ENCODE data around the gene FGFBP2.

DNA sequence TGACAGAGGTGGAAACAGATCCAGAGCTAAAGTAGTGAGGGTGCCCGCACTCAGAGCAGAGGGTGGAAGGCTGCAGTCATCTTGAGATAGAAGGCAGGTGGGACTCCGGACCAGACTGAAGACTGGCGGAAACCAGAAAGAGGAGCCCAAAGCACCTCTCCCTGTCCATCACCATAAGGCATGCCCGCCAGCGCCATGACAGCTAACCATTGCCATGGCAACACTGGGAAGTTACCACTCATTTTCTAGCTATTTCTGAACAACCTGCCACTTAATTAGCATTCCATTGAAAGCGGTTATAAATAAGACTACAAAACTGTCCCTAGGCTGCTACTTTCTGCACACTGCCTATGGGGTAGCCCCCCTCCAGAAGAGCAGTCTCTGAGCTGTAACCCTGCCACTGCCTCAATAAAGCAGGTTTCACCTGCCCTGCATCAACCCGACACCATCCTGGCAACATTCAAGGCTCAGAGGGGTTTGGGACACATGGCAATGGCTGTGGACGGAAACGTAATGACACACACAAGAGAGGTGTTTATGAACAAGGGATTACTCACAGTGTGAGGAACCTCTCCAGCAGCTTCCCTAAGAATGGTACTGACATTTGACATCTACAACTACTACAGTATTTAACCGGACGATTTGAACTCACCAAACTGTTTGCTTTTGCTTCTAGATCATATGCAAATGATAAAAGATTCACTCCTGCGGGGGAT lies 27.8 kb upstream of the FGFBP2 start:
- TF ChIP-seq EZH2 (IDR thresholded peaks at IDR 0.05; ENCODE audit: insufficient read depth, poor library complexity, severe bottlenecking): no peak
- no peak for TF ChIP-seq EZH2phosphoT487 (IDR thresholded peaks at IDR 0.05; ENCODE audit: insufficient read depth, low read depth)

Data from GM23248 (cell line).